Activated naive CD4-positive, alpha-beta T cell (primary cell): ENCODE data around the gene LILRB5.
"Not testable (repeated sequence)": the region's sequence is repeated elsewhere in the genome, so short reads cannot be mapped to it uniquely, and the experiment has no call there.

Experiments used
- DNase-seq, 4 experiments: peaks; one replicate each; lab custom pipeline; 2025; lab: John Stamatoyannopoulos, UW

LILRB5 gene

GRCh38 chr19:54242234-54242633, 14.8 kb downstream of the LILRB5 start:
- DNase-seq = not testable (repeated sequence)

GRCh38 chr19:54240372-54241336, 16.4 kb downstream of the LILRB5 start:
- DNase-seq = not testable (repeated sequence)

- not testable (repeated sequence) for DNase-seq
Measured at GRCh38 chr19:54239491-54240371, 17.3 kb downstream of the LILRB5 start.

- DNase-seq = no peak
Measured at GRCh38 chr19:54233941-54234340, 23.1 kb downstream of the LILRB5 start.

- DNase-seq = peak; percentile 81 to 85 (median 82)
Measured at GRCh38 chr19:54231077-54231931, 25.8 kb downstream of the LILRB5 start.

GRCh38 chr19:54230031-54230430, 27.0 kb downstream of the LILRB5 start:
- no peak for DNase-seq

- DNase-seq = no peak
Measured at GRCh38 chr19:54229146-54229545, 27.9 kb downstream of the LILRB5 start.

- not testable (repeated sequence) for DNase-seq
Measured at GRCh38 chr19:54224619-54225018, 32.5 kb downstream of the LILRB5 start.

GRCh38 chr19:54223937-54224281, 33.2 kb downstream of the LILRB5 start:
- DNase-seq = not testable (repeated sequence)

- not testable (repeated sequence) for DNase-seq
Measured at GRCh38 chr19:54223277-54223936, 33.7 kb downstream of the LILRB5 start.

- DNase-seq = not testable (repeated sequence)
Measured at GRCh38 chr19:54222474-54223276, 34.4 kb downstream of the LILRB5 start, which contains the start of gene LILRB3. TSS of gene LILRB3 (minus strand) at chr19:54223007. CDS start at chr19:54222976, 31 bp downstream.

- not testable (repeated sequence) for DNase-seq
Measured at GRCh38 chr19:54221947-54222346, 35.1 kb downstream of the LILRB5 start.

GRCh38 chr19:54219702-54220101, 37.4 kb downstream of the LILRB5 start:
- not testable (repeated sequence) for DNase-seq

GRCh38 chr19:54218960-54219661, 38.0 kb downstream of the LILRB5 start:
- no peak for DNase-seq

- DNase-seq = no peak
Measured at GRCh38 chr19:54218259-54218658, 38.8 kb downstream of the LILRB5 start.

- not testable (repeated sequence) for DNase-seq
Measured at GRCh38 chr19:54217517-54218247, 39.4 kb downstream of the LILRB5 start.

GRCh38 chr19:54216869-54217268, 40.2 kb downstream of the LILRB5 start:
- no peak for DNase-seq

- not testable (repeated sequence) for DNase-seq
Measured at GRCh38 chr19:54214734-54215133, 42.3 kb downstream of the LILRB5 start.

- not testable (repeated sequence) for DNase-seq
Measured at GRCh38 chr19:54214217-54214616, 42.9 kb downstream of the LILRB5 start.
